Measurements from ENCODE around the gene KIAA1671.

KIAA1671 gene

GRCh38 chr22:24972369-24972768 lies 19.9 kb downstream of the KIAA1671 start:
- TF ChIP-seq CTCF (IDR thresholded peaks at IDR 0.05; ENCODE audit: low read length, missing control alignments), result no peak
- DNase-seq (ENCODE audit: low read depth), result no peak
- H3K4me3 ChIP-seq (replicated peaks; ENCODE audit: low read depth, low read length), result no peak overlapping the region

- H3K4me3 ChIP-seq (replicated peaks; ENCODE audit: low read depth, low read length), result no peak overlapping the region
- TF ChIP-seq CTCF (IDR thresholded peaks at IDR 0.05; ENCODE audit: low read length, missing control alignments), result no peak
- DNase-seq (ENCODE audit: low read depth), result no peak
These were observed 21.4 kb downstream of the KIAA1671 start for GRCh38 chr22:24973872-24974271.

GRCh38 chr22:24975125-24975640 lies 22.7 kb downstream of the KIAA1671 start:
- no peak for DNase-seq (ENCODE audit: low read depth)
- H3K4me3 ChIP-seq (replicated peaks; ENCODE audit: low read depth, low read length), result no peak overlapping the region
- no peak for TF ChIP-seq CTCF (IDR thresholded peaks at IDR 0.05; ENCODE audit: low read length, missing control alignments)

- DNase-seq (ENCODE audit: low read depth), result peak; percentile 65
- TF ChIP-seq CTCF (IDR thresholded peaks at IDR 0.05; ENCODE audit: low read length, missing control alignments), result no peak
- H3K4me3 ChIP-seq (replicated peaks; ENCODE audit: low read depth, low read length), result no peak overlapping the region
These were observed 23.4 kb downstream of the KIAA1671 start for GRCh38 chr22:24975813-24976341.

GRCh38 chr22:24976442-24977218 lies 24.1 kb downstream of the KIAA1671 start:
- no peak for DNase-seq (ENCODE audit: low read depth)
- no peak for TF ChIP-seq CTCF (IDR thresholded peaks at IDR 0.05; ENCODE audit: low read length, missing control alignments)

GRCh38 chr22:24977370-24978221 lies 25.1 kb downstream of the KIAA1671 start:
- DNase-seq (ENCODE audit: low read depth), result peak; percentile 40
- no peak overlapping the region for H3K4me3 ChIP-seq (replicated peaks; ENCODE audit: low read depth, low read length)
- no peak for TF ChIP-seq CTCF (IDR thresholded peaks at IDR 0.05; ENCODE audit: low read length, missing control alignments)

More at GRCh38 chr22:24976442-24977218, 24.1 kb downstream of the KIAA1671 start:
- H3K4me3 ChIP-seq (replicated peaks; ENCODE audit: low read depth, low read length), result no peak overlapping the region
